ENCODE data around the gene TSPAN14.

The TSPAN14 gene

GRCh38 chr10:80515941-80516340, 61.8 kb downstream of the TSPAN14 start:
- DNase-seq (ENCODE audit: low read depth in 1 of 2, low spot score in 1 of 2): no peak
- Histone ChIP-seq H3K4me3 (replicated peaks; ENCODE audit: insufficient read depth, low read length) (no peak overlapping the region), H3K27me3 (ENCODE audit: insufficient read depth, poor library complexity, severe bottlenecking) (no peaks in the 10 kb centered on the region), H3K27ac (replicated peaks) (no peak overlapping the region)
- no peak for TF ChIP-seq SPI1 (IDR thresholded peaks at IDR 0.05; ENCODE audit: borderline replicate concordance, low read depth)
- TF ChIP-seq POLR2AphosphoS5 (IDR thresholded peaks at IDR 0.05; ENCODE audit: low read depth): no peak
- TF ChIP-seq REST (IDR thresholded peaks at IDR 0.05; ENCODE audit: insufficient replicate concordance, low read depth): no peak
- no peak for TF ChIP-seq GABPA (IDR thresholded peaks at IDR 0.05; ENCODE audit: low read depth)
- TF ChIP-seq CTCF (IDR thresholded peaks at IDR 0.05; ENCODE audit: insufficient read depth, low read length): no peak

GRCh38 chr10:80516506-80517075, 62.5 kb downstream of the TSPAN14 start:
- TF ChIP-seq GABPA (IDR thresholded peaks at IDR 0.05; ENCODE audit: low read depth): no peak
- no peak for TF ChIP-seq CTCF (IDR thresholded peaks at IDR 0.05; ENCODE audit: insufficient read depth, low read length)
- TF ChIP-seq REST (IDR thresholded peaks at IDR 0.05; ENCODE audit: insufficient replicate concordance, low read depth): no peak
- TF ChIP-seq SPI1 (IDR thresholded peaks at IDR 0.05; ENCODE audit: borderline replicate concordance, low read depth): no peak
- TF ChIP-seq POLR2AphosphoS5 (IDR thresholded peaks at IDR 0.05; ENCODE audit: low read depth): no peak
- Histone ChIP-seq H3K27me3 (ENCODE audit: insufficient read depth, poor library complexity, severe bottlenecking) (no peaks in the 10 kb centered on the region), H3K27ac (replicated peaks) (no peak overlapping the region), H3K4me3 (replicated peaks; ENCODE audit: insufficient read depth, low read length) (no peak overlapping the region)
- DNase-seq (ENCODE audit: low read depth in 1 of 2, low spot score in 1 of 2): no peak

GRCh38 chr10:80517416-80518142, 63.5 kb downstream of the TSPAN14 start:
- no peak for TF ChIP-seq REST (IDR thresholded peaks at IDR 0.05; ENCODE audit: insufficient replicate concordance, low read depth)
- TF ChIP-seq CTCF (IDR thresholded peaks at IDR 0.05; ENCODE audit: insufficient read depth, low read length): no peak
- TF ChIP-seq POLR2AphosphoS5 (IDR thresholded peaks at IDR 0.05; ENCODE audit: low read depth): no peak
- TF ChIP-seq GABPA (IDR thresholded peaks at IDR 0.05; ENCODE audit: low read depth): no peak
- TF ChIP-seq SPI1 (IDR thresholded peaks at IDR 0.05; ENCODE audit: borderline replicate concordance, low read depth): no peak
- Histone ChIP-seq H3K27me3 (ENCODE audit: insufficient read depth, poor library complexity, severe bottlenecking) (no peaks in the 10 kb centered on the region), H3K4me3 (replicated peaks; ENCODE audit: insufficient read depth, low read length) (no peak overlapping the region), H3K27ac (replicated peaks) (no peak overlapping the region)
- DNase-seq (ENCODE audit: low read depth in 1 of 2, low spot score in 1 of 2): no peak

All from HL-60 (cell line).